GM23248 (cell line): ENCODE results near the gene IGFN1. TPM values are rescaled to one million over a fixed set of nuclear protein-coding genes. Genes with fewer than 3 reads are reported as not detected.

Experiments used
- DNase-seq: peaks from one replicate; pipeline ENCODE4 v3.0.0-alpha.2; 2015
- H2AFZ ChIP-seq: fragments of 200-600 bp; sonication (generic); 2 replicates; pipeline ENCODE4 v1.6.1; 2016; ENCODE audit warnings: antibody characterized with exemption
- H3F3A ChIP-seq: fragments of 200-600 bp; sonication (generic); 2 replicates; pipeline ENCODE4 v1.6.1; 2016; ENCODE audit warnings: mild to moderate bottlenecking, antibody characterized with exemption, mixed run types; ENCODE audit not compliant: insufficient read depth
- H3K27ac ChIP-seq: fragments of 200-600 bp; sonication (generic); 2 replicates; pipeline ENCODE4 v1.5.1; 2016; ENCODE audit warnings: mild to moderate bottlenecking
- H3K27me3 ChIP-seq: fragments of 200-600 bp; sonication (generic); replicated peaks from 2 replicates; pipeline ENCODE4 v1.6.1; 2016; ENCODE audit warnings: mild to moderate bottlenecking; ENCODE audit not compliant: insufficient read depth
- H3K36me3 ChIP-seq: fragments of 200-600 bp; sonication (generic); 2 replicates; pipeline ENCODE4 v1.6.1; 2016; ENCODE audit warnings: low read depth, mild to moderate bottlenecking
- H3K4me1 ChIP-seq: fragments of 200-600 bp; sonication (generic); 2 replicates; pipeline ENCODE4 v1.6.1; 2016; ENCODE audit warnings: mild to moderate bottlenecking; ENCODE audit not compliant: insufficient read depth
- H3K4me2 ChIP-seq: fragments of 200-600 bp; sonication (generic); one replicate; pipeline ENCODE4 v1.6.1; 2016; ENCODE audit warnings: mild to moderate bottlenecking; ENCODE audit not compliant: unreplicated experiment
- H3K4me3 ChIP-seq: fragments of 200-600 bp; sonication (generic); 2 replicates; pipeline ENCODE4 v1.5.1; 2016; ENCODE audit warnings: mild to moderate bottlenecking
- H3K79me2 ChIP-seq: fragments of 200-600 bp; sonication (generic); 2 replicates; pipeline ENCODE4 v1.6.1; 2016; ENCODE audit warnings: mild to moderate bottlenecking; ENCODE audit not compliant: insufficient read depth
- H3K9ac ChIP-seq: fragments of 200-600 bp; sonication (generic); 2 replicates; pipeline ENCODE4 v1.6.1; 2016; ENCODE audit warnings: mild to moderate bottlenecking
- H3K9me2 ChIP-seq: fragments of 200-600 bp; sonication (generic); 2 replicates; pipeline ENCODE4 v1.6.1; 2016; ENCODE audit warnings: mixed run types, mild to moderate bottlenecking, moderate library complexity; ENCODE audit not compliant: insufficient read depth
- H3K9me3 ChIP-seq: fragments of 200-600 bp; sonication (generic); one replicate; pipeline ENCODE4 v1.6.1; 2017; ENCODE audit warnings: low read depth
- H4K20me1 ChIP-seq: fragments of 200-600 bp; sonication (generic); 2 replicates; pipeline ENCODE4 v1.6.0; 2016; ENCODE audit not compliant: insufficient read depth
- EZH2 ChIP-seq: fragments of 200-600 bp; sonication (generic); IDR thresholded peaks from 2 replicates; pipeline ENCODE4 v1.6.1; 2018; ENCODE audit warnings: antibody characterized with exemption, mild to moderate bottlenecking; ENCODE audit not compliant: insufficient read depth, poor library complexity, severe bottlenecking
- EZH2phosphoT487 ChIP-seq: fragments of 200-600 bp; sonication (generic); IDR thresholded peaks from 2 replicates; pipeline ENCODE4 v1.6.1; 2018; ENCODE audit warnings: antibody characterized with exemption, moderate library complexity, mild to moderate bottlenecking, low read depth; ENCODE audit not compliant: insufficient read depth
- WGBS, 2 experiments: methylation state at CpG; one replicate each; pipeline ENCODE4 v1.1.6; 2015 to 2017; ENCODE audit warnings: low lambda C conversion rate in 2 of 2, low coverage in 1 of 2; ENCODE audit errors: missing lambda C conversion rate in 2 of 2; 5-methylcytosine and 5-hydroxymethylcytosine counted together
- in situ Hi-C: fragments of 300-500 bp; cut with MboI; formaldehyde crosslinking; loops from 2 replicates; pipeline ENCODE4 v1.15.0; 2020
- polyA plus RNA-seq: library from polyadenylated mRNA; unstranded; fragments of >200 nt; fragmentation: Nextera tagmentation; extraction: Ambion mirVana; gene quantifications from 2 replicates; pipeline ENCODE4 v1.2.1, GENCODE V29; 2016
- total RNA-seq: library from RNA; depleted of rRNA; stranded (reverse); fragments of >200 nt; shearing (Covaris generic); gene quantifications from 2 replicates; pipeline ENCODE4 v1.2.3, GENCODE V29; 2014

IGFN1 gene
- total and polyA plus RNA-seq, 2 experiments from 2014 or later: not detected

GRCh38 chr1:201214461-201214860, 23.8 kb downstream of the IGFN1 start:
- no peaks in the 10 kb centered on the region for H4K20me1 ChIP-seq
- no peak overlapping the region for H3K4me3 ChIP-seq
- H3K36me3 ChIP-seq: no peaks in the 10 kb centered on the region
- H2AFZ ChIP-seq: no peak overlapping the region
- H3F3A ChIP-seq: no peaks in the 10 kb centered on the region
- no peak overlapping the region for H3K27ac ChIP-seq
- no peaks in the 10 kb centered on the region for H3K9me3 ChIP-seq
- H3K9me2 ChIP-seq: no peaks in the 10 kb centered on the region
- WGBS, 2 experiments: 80 to 82% methylated on average over 4 of the region's 4 CpGs
- in situ Hi-C loops: no loop called here
- TF ChIP-seq EZH2: no peak
- no peak for TF ChIP-seq EZH2phosphoT487
- no peaks in the 10 kb centered on the region for H3K4me1 ChIP-seq
- no peak overlapping the region for H3K4me2 ChIP-seq
- peak; percentile 17 for DNase-seq
- no peaks in the 10 kb centered on the region for H3K79me2 ChIP-seq
- H3K9ac ChIP-seq: no peak overlapping the region
- H3K27me3 ChIP-seq: peaks cover 11% of the 10 kb centered on the region

- no peak for DNase-seq
- H3K79me2 ChIP-seq: no peaks in the 10 kb centered on the region
- no peaks in the 10 kb centered on the region for H3K4me1 ChIP-seq
- no peak overlapping the region for H3K27ac ChIP-seq
- no peaks in the 10 kb centered on the region for H3K9me3 ChIP-seq
- H3K9ac ChIP-seq: no peak overlapping the region
- in situ Hi-C loops: no loop called here
- no peaks in the 10 kb centered on the region for H4K20me1 ChIP-seq
- H3F3A ChIP-seq: no peaks in the 10 kb centered on the region
- WGBS, 2 experiments: 69 to 77% methylated on average over 5 of the region's 5 CpGs
- H2AFZ ChIP-seq: no peak overlapping the region
- H3K4me2 ChIP-seq: no peak overlapping the region
- H3K9me2 ChIP-seq: no peaks in the 10 kb centered on the region
- H3K36me3 ChIP-seq: no peaks in the 10 kb centered on the region
- H3K27me3 ChIP-seq: peaks cover 11% of the 10 kb centered on the region
- TF ChIP-seq EZH2phosphoT487 (no peak), EZH2 (no peak)
- no peak overlapping the region for H3K4me3 ChIP-seq
Measured at GRCh38 chr1:201214886-201215285, 24.3 kb downstream of the IGFN1 start.

GRCh38 chr1:201215531-201216357, 25.1 kb downstream of the IGFN1 start:
- Histone ChIP-seq H3K9me2 (no peaks in the 10 kb centered on the region), H3K36me3 (no peaks in the 10 kb centered on the region), H3K79me2 (no peaks in the 10 kb centered on the region), H3K9me3 (no peaks in the 10 kb centered on the region), H3F3A (no peaks in the 10 kb centered on the region), H3K27me3 (peaks cover 11% of the 10 kb centered on the region), H2AFZ (no peak overlapping the region), H3K4me2 (no peak overlapping the region), H4K20me1 (no peaks in the 10 kb centered on the region), H3K4me3 (no peak overlapping the region), H3K9ac (no peak overlapping the region), H3K27ac (no peak overlapping the region), H3K4me1 (no peaks in the 10 kb centered on the region)
- TF ChIP-seq EZH2phosphoT487 (no peak), EZH2 (no peak)
- no peak for DNase-seq
- 83 to 84% methylated on average over 12 of the region's 12 CpGs for WGBS, 2 experiments
- in situ Hi-C loops: no loop called here

- no peaks in the 10 kb centered on the region for H3K36me3 ChIP-seq
- H3K79me2 ChIP-seq: no peaks in the 10 kb centered on the region
- no peak for DNase-seq
- no peak overlapping the region for H3K4me2 ChIP-seq
- H3K27ac ChIP-seq: no peak overlapping the region
- in situ Hi-C loops: no loop called here
- H3K9ac ChIP-seq: no peak overlapping the region
- no peaks in the 10 kb centered on the region for H3F3A ChIP-seq
- H3K9me2 ChIP-seq: no peaks in the 10 kb centered on the region
- H3K27me3 ChIP-seq: peaks cover 10% of the 10 kb centered on the region
- H3K4me1 ChIP-seq: no peaks in the 10 kb centered on the region
- WGBS, 2 experiments: 67 to 69% methylated on average over 20 of the region's 20 CpGs
- no peak overlapping the region for H3K4me3 ChIP-seq
- H4K20me1 ChIP-seq: no peaks in the 10 kb centered on the region
- no peak for TF ChIP-seq EZH2phosphoT487
- TF ChIP-seq EZH2: no peak
- no peak overlapping the region for H2AFZ ChIP-seq
- H3K9me3 ChIP-seq: no peaks in the 10 kb centered on the region
Measured at GRCh38 chr1:201216395-201217085, 25.9 kb downstream of the IGFN1 start.
